Right kidney (tissue), 1 donor: ENCODE measurements around the gene MUC20.
"Not testable (repeated sequence)": the region's sequence is repeated elsewhere in the genome, so short reads cannot be mapped to it uniquely, and the experiment has no call there.

Source experiments
- DNase-seq: peaks from one replicate; pipeline ENCODE4 v3.0.0-alpha.2; 2016

Gene MUC20

GRCh38 chr3:195729476-195730251 lies 8.9 kb downstream of the MUC20 start:
- DNase-seq, result no peak

GRCh38 chr3:195731356-195731905 lies 10.7 kb downstream of the MUC20 start:
- DNase-seq, result no peak

GRCh38 chr3:195732940-195733339 lies 12.2 kb downstream of the MUC20 start:
- no peak for DNase-seq

- DNase-seq, result no peak
These were observed 14.4 kb downstream of the MUC20 start for GRCh38 chr3:195735036-195735695.

- DNase-seq, result no peak
These were observed 16.2 kb downstream of the MUC20 start for GRCh38 chr3:195736866-195737490.

GRCh38 chr3:195737782-195738181 lies 17.0 kb downstream of the MUC20 start:
- not testable (repeated sequence) for DNase-seq

- no peak for DNase-seq
These were observed 17.7 kb downstream of the MUC20 start for GRCh38 chr3:195738274-195739044.

- DNase-seq, result no peak
These were observed 18.9 kb downstream of the MUC20 start for GRCh38 chr3:195739561-195740111.

GRCh38 chr3:195744437-195744836 lies 23.7 kb downstream of the MUC20 start:
- no peak for DNase-seq

- no peak for DNase-seq
These were observed 25.6 kb downstream of the MUC20 start for GRCh38 chr3:195746346-195746745.

- DNase-seq, result no peak
These were observed 26.0 kb downstream of the MUC20 start for GRCh38 chr3:195746751-195747150.

- no peak for DNase-seq
These were observed 27.9 kb downstream of the MUC20 start for GRCh38 chr3:195748661-195749060.

GRCh38 chr3:195749101-195749500 lies 28.3 kb downstream of the MUC20 start:
- not testable (repeated sequence) for DNase-seq

GRCh38 chr3:195750797-195751520 lies 30.2 kb downstream of the MUC20 start:
- DNase-seq, result no peak

- DNase-seq, result no peak
These were observed 30.8 kb downstream of the MUC20 start for GRCh38 chr3:195751560-195751959.

- no peak for DNase-seq
These were observed 31.3 kb downstream of the MUC20 start for GRCh38 chr3:195752066-195752465.

- no peak for DNase-seq
These were observed 32.0 kb downstream of the MUC20 start for GRCh38 chr3:195752546-195753331.

GRCh38 chr3:195753581-195753980 lies 32.8 kb downstream of the MUC20 start:
- DNase-seq, result no peak

GRCh38 chr3:195754141-195754540 lies 33.4 kb downstream of the MUC20 start:
- DNase-seq, result no peak

GRCh38 chr3:195754906-195755305 lies 34.1 kb downstream of the MUC20 start:
- DNase-seq, result no peak

- no peak for DNase-seq
These were observed 34.6 kb downstream of the MUC20 start for GRCh38 chr3:195755391-195755790.
